Vagina (tissue), 2 donors: ENCODE results near the gene CYP46A1.

ENCODE experiments used
- POLR2A ChIP-seq, 2 donors: fragments of 450-650 bp; IDR thresholded peaks; one replicate each; pipeline ENCODE4 v1.6.1; 2017; ENCODE audit warnings: antibody characterized with exemption in 2 of 2, mild to moderate bottlenecking in 2 of 2, moderate library complexity in 2 of 2
- TF ChIP-seq, protein P1 (sequence below), 3 experiments: fragments of 450-650 bp in 2 of 3; fragments of 200-600 bp in 1 of 3; sonication (generic) in 1 of 3; IDR thresholded peaks; one replicate each; pipeline ENCODE4 v1.5.1; 2017 to 2019; ENCODE audit warnings: antibody characterized with exemption in 3 of 3, mild to moderate bottlenecking in 2 of 3, moderate library complexity in 2 of 3

GRCh38 chr14:99687284-99688209, 3.4 kb downstream of the CYP46A1 start:
- TF ChIP-seq, protein P1, sequence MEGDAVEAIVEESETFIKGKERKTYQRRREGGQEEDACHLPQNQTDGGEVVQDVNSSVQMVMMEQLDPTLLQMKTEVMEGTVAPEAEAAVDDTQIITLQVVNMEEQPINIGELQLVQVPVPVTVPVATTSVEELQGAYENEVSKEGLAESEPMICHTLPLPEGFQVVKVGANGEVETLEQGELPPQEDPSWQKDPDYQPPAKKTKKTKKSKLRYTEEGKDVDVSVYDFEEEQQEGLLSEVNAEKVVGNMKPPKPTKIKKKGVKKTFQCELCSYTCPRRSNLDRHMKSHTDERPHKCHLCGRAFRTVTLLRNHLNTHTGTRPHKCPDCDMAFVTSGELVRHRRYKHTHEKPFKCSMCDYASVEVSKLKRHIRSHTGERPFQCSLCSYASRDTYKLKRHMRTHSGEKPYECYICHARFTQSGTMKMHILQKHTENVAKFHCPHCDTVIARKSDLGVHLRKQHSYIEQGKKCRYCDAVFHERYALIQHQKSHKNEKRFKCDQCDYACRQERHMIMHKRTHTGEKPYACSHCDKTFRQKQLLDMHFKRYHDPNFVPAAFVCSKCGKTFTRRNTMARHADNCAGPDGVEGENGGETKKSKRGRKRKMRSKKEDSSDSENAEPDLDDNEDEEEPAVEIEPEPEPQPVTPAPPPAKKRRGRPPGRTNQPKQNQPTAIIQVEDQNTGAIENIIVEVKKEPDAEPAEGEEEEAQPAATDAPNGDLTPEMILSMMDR (IDR thresholded peaks at IDR 0.05), result peak in 1 of 3 experiments; percentile 12
- TF ChIP-seq POLR2A (IDR thresholded peaks at IDR 0.05), result no peak
